Measurements from ENCODE around the gene AEN. TPM values are rescaled to one million over a fixed set of nuclear protein-coding genes. Genes with fewer than 3 reads are reported as not detected.

AEN gene
- total RNA-seq, 4 donors from 2014 or later, result 7.6 to 60.2 (median 25.2) TPM

- TF ChIP-seq CTCF (IDR thresholded peaks at IDR 0.05), result no peak
- no peak for ATAC-seq (ENCODE audit: low FRiP score)
- no peak for DNase-seq (ENCODE audit: low spot score)
Measured at GRCh38 chr15:88658972-88659931, 38.1 kb downstream of the AEN start.

- no peak for DNase-seq (ENCODE audit: low spot score)
- TF ChIP-seq CTCF (IDR thresholded peaks at IDR 0.05), result no peak
- ATAC-seq (ENCODE audit: low FRiP score), result no peak
Measured at GRCh38 chr15:88661041-88661700, 40.0 kb downstream of the AEN start.

DNA sequence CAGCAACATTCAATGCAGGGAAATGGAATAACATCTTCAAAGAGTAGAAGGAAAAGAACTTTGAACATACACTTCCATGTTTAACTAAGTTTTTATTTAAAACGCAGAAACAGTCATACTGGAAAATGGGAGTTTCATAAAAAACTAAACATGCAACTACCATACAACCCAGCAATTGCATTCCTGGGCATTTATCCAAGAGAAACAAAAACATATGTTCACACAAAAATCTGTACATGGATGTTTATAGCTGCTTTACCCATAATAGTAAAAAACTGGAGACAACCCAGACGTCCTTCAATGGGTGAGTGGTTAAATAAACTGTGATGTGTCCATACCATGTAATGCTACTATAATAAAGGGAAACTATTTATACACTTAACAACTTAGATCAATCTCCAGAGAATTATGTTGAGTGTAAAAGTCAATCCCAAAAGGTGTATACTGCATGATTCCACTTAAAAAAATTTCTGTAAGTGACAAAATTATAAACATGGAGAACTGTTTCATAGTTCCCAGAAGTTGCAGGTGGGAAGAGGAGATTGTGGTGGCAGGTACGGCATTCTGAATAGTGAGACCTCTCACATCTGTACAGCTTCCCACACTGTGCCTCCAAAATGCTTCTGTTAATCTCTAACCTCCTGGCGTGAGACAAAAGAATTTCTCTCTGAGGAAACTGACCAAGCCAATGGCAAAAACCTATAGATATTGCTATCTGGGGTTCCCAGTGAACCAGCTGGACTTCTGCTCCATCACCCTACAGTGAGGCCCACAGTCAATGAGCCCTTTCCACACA is 40.8 kb downstream of the AEN start:
- DNase-seq (ENCODE audit: low spot score) (no peak), ATAC-seq (ENCODE audit: low FRiP score) (no peak)
- no peak for TF ChIP-seq CTCF (IDR thresholded peaks at IDR 0.05)

GRCh38 chr15:88663141-88663621 is 42.0 kb downstream of the AEN start:
- no peak for DNase-seq (ENCODE audit: low spot score)
- no peak for ATAC-seq (ENCODE audit: low FRiP score)

GRCh38 chr15:88664151-88664778 is 43.1 kb downstream of the AEN start:
- no peak for ATAC-seq (ENCODE audit: low FRiP score)
- DNase-seq (ENCODE audit: low spot score), result no peak
- TF ChIP-seq CTCF (IDR thresholded peaks at IDR 0.05), result no peak

More at GRCh38 chr15:88663141-88663621, 42.0 kb downstream of the AEN start:
- no peak for TF ChIP-seq CTCF (IDR thresholded peaks at IDR 0.05)

- no peak for TF ChIP-seq CTCF (IDR thresholded peaks at IDR 0.05)
- no peak for ATAC-seq (ENCODE audit: low FRiP score)
- DNase-seq (ENCODE audit: low spot score), result no peak
Measured at GRCh38 chr15:88674661-88675060, 53.5 kb downstream of the AEN start.

Data from omental fat pad (tissue), 4 donors.